Left kidney (tissue), 2 donors: ENCODE results near the gene CSNK1A1. TPM values are rescaled to one million over a fixed set of nuclear protein-coding genes. Genes with fewer than 3 reads are reported as not detected.
"Not testable (repeated sequence)": the region's sequence is repeated elsewhere in the genome, so short reads cannot be mapped to it uniquely, and the experiment has no call there.

Source experiments
- DNase-seq: peaks from one replicate; pipeline ENCODE4 v3.0.0-alpha.2; 2013
- polyA plus RNA-seq: library from polyadenylated mRNA; unstranded; fragments of 120-200 nt; gene quantifications from one replicate; pipeline ENCODE4 v1.2.1, GENCODE V29; 2013; ENCODE audit not compliant: insufficient read length

Gene CSNK1A1
- polyA plus RNA-seq, 1 donor, result 217 TPM

GRCh38 chr5:149493316-149493715, 57.9 kb downstream of the CSNK1A1 start:
- DNase-seq, result no peak

GRCh38 chr5:149492781-149493180, 58.5 kb downstream of the CSNK1A1 start:
- no peak for DNase-seq

- no peak for DNase-seq
These were observed 60.4 kb downstream of the CSNK1A1 start for GRCh38 chr5:149490599-149491485.

- DNase-seq, result no peak
These were observed 61.6 kb downstream of the CSNK1A1 start for GRCh38 chr5:149489605-149490037.

- DNase-seq, result no peak
These were observed 62.5 kb downstream of the CSNK1A1 start for GRCh38 chr5:149488645-149489306.

- DNase-seq, result no peak
These were observed 63.6 kb downstream of the CSNK1A1 start for GRCh38 chr5:149487672-149488071.

- DNase-seq, result no peak
These were observed 64.3 kb downstream of the CSNK1A1 start for GRCh38 chr5:149486726-149487635.

- peak; percentile 80 for DNase-seq
These were observed 65.3 kb downstream of the CSNK1A1 start for GRCh38 chr5:149485655-149486615.

- DNase-seq, result no peak
These were observed 69.8 kb downstream of the CSNK1A1 start for GRCh38 chr5:149481485-149481884.

- DNase-seq, result no peak
These were observed 72.5 kb downstream of the CSNK1A1 start for GRCh38 chr5:149478761-149479160.

GRCh38 chr5:149475777-149476176, 75.5 kb downstream of the CSNK1A1 start:
- DNase-seq, result no peak

GRCh38 chr5:149474198-149474597, 77.0 kb downstream of the CSNK1A1 start:
- no peak for DNase-seq

GRCh38 chr5:149473441-149473840, 77.8 kb downstream of the CSNK1A1 start:
- no peak for DNase-seq

GRCh38 chr5:149472399-149472798, 78.8 kb downstream of the CSNK1A1 start:
- DNase-seq, result no peak

GRCh38 chr5:149471406-149472183, 79.6 kb downstream of the CSNK1A1 start:
- no peak for DNase-seq

- no peak for DNase-seq
These were observed 80.3 kb downstream of the CSNK1A1 start for GRCh38 chr5:149470942-149471341.

GRCh38 chr5:149466457-149466972, 84.7 kb downstream of the CSNK1A1 start:
- no peak for DNase-seq

- DNase-seq, result no peak
These were observed 86.3 kb downstream of the CSNK1A1 start for GRCh38 chr5:149464796-149465489.

GRCh38 chr5:149461907-149462306, 89.3 kb downstream of the CSNK1A1 start:
- not testable (repeated sequence) for DNase-seq
